Epithelial cell of esophagus (primary cell): ENCODE data around the gene GNL3.
"Not testable (repeated sequence)": the region's sequence is repeated elsewhere in the genome, so short reads cannot be mapped to it uniquely, and the experiment has no call there.

Experiments
- DNase-seq: peaks from one replicate; pipeline ENCODE4 v3.0.0; 2010; ENCODE audit warnings: low read depth
- H3K4me3 ChIP-seq: 2 replicates; pipeline ENCODE4 v1.5.1; 2011; ENCODE audit warnings: mild to moderate bottlenecking, low read length, control low read depth
- TF ChIP-seq, protein P1 (sequence below): IDR thresholded peaks from 2 replicates; pipeline ENCODE4 v1.5.1; 2011; ENCODE audit warnings: low read depth, mild to moderate bottlenecking, low read length, control low read depth, inconsistent platforms; ENCODE audit not compliant: insufficient read depth; ENCODE audit errors: missing control alignments

Gene GNL3

DNA sequence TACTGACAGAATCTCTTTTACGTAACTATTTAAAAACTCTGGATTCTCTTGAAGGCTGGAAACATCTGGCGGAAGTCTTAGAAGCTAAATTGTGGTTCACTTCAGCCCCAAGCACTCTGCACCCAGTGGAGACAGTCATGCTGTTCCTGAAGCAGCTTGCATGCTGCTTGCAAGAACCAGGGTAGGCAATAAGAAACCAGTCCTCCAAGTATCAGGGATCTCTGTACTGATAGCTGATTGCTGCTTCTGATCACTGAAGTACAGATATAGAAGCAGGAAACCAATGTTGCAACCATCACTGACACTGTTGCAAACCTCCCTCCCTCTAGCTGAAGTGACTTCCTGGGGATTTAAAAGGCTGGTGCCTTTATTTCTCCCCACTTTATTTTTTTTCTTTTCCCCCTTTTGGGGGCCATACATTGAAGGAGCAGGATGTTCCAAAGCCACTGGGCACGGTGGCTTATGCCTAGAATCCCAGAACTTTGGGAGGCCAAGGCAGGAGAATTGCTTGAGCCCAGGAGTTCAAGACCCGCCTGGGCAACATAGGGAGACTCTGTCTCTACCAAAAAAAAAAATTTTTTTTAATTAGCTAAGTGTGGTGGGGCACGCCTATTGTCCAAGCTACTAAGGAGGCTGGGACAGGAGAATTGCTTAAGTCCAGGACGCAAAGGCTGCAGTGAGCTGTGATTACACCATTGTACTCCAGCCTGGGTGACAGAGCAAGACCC, 35.3 kb downstream of the GNL3 start:
- no peak for DNase-seq
- TF ChIP-seq, protein P1, sequence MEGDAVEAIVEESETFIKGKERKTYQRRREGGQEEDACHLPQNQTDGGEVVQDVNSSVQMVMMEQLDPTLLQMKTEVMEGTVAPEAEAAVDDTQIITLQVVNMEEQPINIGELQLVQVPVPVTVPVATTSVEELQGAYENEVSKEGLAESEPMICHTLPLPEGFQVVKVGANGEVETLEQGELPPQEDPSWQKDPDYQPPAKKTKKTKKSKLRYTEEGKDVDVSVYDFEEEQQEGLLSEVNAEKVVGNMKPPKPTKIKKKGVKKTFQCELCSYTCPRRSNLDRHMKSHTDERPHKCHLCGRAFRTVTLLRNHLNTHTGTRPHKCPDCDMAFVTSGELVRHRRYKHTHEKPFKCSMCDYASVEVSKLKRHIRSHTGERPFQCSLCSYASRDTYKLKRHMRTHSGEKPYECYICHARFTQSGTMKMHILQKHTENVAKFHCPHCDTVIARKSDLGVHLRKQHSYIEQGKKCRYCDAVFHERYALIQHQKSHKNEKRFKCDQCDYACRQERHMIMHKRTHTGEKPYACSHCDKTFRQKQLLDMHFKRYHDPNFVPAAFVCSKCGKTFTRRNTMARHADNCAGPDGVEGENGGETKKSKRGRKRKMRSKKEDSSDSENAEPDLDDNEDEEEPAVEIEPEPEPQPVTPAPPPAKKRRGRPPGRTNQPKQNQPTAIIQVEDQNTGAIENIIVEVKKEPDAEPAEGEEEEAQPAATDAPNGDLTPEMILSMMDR = no peak
- H3K4me3 ChIP-seq = no peak overlapping the region

DNA sequence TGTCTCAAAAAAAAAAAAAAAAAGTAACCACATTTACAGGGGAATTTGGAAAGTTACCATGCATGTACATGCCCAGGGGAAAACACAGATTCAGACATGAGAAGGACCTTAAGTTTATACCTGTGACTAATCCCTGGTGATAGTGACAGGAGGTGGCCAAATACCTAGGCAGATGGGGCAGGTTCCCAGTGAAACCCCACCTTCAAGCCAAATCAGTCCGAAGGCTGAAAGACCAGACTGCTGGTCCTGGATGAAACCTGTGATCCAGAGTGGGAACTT, 35.8 kb downstream of the GNL3 start:
- no peak overlapping the region for H3K4me3 ChIP-seq
- TF ChIP-seq, protein P1 = no peak
- DNase-seq = peak; percentile 44

DNA sequence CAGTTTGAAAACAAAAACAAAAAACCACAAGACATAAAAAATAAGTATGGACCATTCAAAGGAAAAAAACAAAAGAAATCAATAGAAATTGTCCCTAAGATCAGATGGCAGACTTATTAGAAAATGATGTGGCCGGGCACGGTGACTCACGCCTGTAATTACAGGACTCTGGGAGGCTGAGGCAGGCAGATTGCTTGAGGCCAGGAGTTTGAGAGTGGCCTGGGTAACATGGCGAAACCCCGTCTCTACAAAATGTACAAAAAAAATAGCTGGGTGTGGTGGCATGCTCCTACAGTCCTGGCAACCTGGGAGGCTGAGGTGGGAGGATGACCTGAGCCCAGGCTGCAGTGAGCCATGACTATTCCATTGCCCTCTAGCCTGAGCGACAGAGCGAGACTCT, 36.7 kb downstream of the GNL3 start:
- TF ChIP-seq, protein P1 = no peak
- DNase-seq = peak; percentile 43
- no peak overlapping the region for H3K4me3 ChIP-seq

DNA sequence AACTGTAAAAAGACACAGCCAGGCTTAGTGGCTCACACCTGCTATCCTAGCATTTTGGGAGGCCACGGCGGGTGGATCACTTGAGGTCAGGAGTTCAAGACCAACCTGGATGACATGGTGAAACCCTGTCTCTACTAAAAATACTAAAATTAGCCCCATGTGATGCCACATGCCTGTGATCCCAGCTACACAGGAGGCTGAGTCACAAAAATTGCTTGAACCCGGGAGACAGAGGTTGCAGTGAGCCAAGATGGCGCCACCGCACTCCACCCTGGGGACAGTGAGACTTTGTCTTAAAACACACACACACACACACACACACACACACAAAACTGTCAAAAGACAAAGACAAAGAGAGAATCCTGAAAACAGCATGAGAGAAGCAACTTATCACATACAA, 38.1 kb downstream of the GNL3 start:
- H3K4me3 ChIP-seq = no peak overlapping the region

DNA sequence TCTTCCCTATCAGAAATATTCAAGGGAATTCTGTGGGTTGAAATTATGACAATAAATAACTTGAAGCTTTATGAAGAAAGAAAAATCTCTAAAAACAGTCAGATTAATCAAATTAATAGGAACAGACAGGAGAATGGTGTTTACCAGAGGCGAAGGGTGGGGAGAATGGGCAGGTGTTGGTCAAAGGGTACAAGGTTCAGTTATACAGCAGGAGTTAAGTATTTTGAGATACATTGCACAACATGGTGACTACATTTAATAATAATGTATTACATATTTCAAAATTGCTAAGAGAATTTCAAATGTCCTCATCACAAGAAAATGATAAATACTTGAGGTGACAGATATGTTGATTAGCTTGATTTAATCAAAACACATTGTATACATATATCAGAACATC, 38.7 kb downstream of the GNL3 start:
- TF ChIP-seq, protein P1 = no peak
- no peak overlapping the region for H3K4me3 ChIP-seq
- no peak for DNase-seq

More for the DNA sequence above, 38.1 kb downstream of the GNL3 start:
- DNase-seq = no peak
- TF ChIP-seq, protein P1 = no peak

DNA sequence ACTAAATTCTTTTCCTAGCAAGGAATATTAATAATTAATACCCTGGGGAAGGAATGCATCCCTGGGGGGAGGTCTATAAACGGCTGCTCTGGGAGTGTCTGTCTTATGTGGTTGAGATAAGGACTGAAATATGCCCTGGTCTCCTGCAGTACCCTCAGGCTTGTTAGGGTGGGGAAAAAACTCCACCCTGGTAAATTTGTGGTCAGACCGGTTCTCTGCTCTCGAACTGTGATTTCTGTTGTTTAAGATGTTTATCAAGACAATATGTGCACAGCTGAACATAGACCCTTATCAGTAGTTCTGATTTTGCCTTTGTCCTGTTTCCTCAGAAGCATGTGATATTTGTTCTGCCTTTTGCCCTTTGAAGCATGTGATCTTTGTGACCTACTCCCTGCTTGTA, 42.9 kb downstream of the GNL3 start:
- DNase-seq, H3K4me3 ChIP-seq: not testable (repeated sequence)

DNA sequence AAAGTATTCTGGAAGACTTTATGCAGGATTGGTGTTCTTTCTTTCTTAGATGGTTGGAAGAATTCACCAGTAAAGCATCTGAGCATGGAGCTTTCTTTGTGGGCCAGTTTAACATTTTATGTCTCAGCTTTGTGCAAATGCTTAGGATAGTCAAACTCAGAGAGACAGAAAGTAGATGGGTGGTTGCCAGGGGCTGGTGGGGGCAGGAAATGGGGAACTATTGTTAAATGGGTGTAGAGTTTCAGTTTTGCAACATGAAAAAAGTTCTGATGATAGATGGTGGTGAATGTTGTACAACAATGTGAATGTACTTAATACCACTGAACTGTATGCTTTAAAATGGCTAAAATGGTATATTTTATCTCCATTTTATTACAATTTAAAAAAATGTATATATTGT, 44.8 kb downstream of the GNL3 start:
- TF ChIP-seq, protein P1 = no peak
- DNase-seq = no peak
- H3K4me3 ChIP-seq = no peak overlapping the region
